Measurements from ENCODE around the gene COQ7. TPM values are rescaled to one million over a fixed set of nuclear protein-coding genes. Genes with fewer than 3 reads are reported as not detected.

Gene COQ7
- 16.5 and 16.6 TPM in 2 replicates for total RNA-seq

DNA sequence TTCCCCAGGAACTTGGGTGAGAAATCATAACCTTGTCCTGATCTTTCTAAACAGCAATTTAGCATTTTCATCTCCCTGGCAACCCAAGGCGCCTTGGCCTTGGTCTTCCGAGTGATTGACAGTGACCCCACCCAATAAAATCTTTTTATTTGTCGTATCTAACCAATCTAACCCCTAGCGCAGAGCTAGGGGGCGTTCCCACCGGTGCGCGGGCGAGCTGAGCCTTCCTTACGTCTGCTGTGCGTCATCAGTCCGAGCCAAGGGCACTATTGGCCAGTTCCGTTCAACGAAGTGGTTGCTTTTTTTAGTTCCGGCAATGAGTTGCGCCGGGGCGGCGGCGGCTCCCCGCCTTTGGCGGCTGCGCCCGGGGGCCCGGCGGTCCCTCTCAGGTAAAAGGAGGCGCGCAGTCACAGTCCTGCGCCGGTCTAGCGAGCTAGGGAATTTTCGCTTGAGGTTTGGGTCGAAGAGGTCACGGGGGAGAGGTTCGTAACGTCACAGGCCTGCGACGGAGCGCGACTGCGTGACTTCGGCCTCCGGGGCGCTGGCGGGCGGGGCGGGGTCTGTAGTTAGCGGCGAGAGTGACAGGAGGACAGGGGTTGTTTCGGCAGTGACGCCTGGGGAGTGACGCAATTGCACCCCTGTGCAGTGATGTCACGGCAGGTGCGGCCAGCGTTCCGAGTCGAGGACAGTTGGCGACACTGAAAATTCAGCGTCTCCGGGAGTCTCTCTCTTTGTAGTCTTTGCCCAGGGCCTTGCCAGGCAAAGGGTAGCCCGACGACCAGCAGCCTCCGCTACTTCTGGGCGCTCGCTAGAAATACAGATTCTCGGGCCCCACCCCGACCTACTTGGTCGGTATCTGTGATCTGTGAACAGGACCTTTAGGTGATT lies at the start of gene COQ7:
TSS of gene COQ7 (plus strand) at position 266 of the 888 bp plus-strand sequence. CDS start at position 317, 51 bp downstream.

DNA sequence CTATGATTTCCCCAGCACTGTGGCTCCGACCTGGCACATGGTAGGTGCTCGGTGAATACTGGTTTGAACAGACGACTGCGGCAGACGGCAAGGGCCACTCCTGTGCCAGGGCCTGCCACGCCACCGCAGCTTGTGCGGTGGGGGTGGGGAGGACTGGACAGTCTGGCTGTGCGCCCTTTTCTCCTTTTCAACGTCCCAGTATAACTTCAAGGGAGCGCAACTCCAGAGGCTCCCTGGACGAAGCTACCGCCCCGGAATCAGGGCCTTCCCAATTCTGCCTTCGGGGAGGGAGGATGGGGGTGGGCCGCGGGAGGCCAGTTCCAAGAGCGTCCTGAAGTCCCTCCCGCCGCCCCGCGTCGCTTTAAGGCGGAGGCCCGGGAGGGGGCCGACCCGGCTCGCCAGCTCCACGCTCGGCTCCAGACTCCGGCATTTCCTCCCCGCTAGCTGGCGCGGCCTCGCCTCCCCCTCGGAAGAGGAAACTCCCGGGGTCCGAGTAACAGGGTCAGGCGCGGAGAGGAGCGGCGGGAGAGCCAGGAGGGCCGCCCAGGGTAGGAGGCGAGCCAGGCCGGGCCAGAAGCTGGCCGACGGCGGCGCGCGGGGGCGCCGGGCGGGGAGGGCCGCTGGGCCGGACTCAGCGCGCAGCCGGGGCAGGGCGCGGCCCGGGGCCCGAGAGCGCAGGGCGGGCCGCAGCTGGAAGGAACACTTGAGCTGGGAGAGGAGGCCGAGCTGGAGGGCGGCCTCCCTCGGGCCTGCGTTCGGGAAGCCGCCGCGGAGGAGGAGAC lies 46.4 kb downstream of the COQ7 start, which contains the start of gene ITPRIPL2:
TSS of gene ITPRIPL2 (plus strand) at position 388 of the 782 bp plus-strand sequence. CDS start 498 bp downstream, outside the sequence.

Other genes with a start within 250 kb of the COQ7 start
- 79.3 and 81.7 TPM in 2 replicates for gene SMG1, start 141.2 kb upstream of the COQ7 start, total RNA-seq
- 1.4 and 2.5 TPM in 2 replicates for gene TMC7, start 83.7 kb upstream of the COQ7 start, total RNA-seq
- 51.1 and 51.7 TPM in 2 replicates for gene ITPRIPL2, start 46.4 kb downstream of the COQ7 start, total RNA-seq
- 0.11 and 0.13 TPM in 2 replicates for gene SYT17, start 100.6 kb downstream of the COQ7 start, total RNA-seq
- not detected in 2 replicates for gene CLEC19A, start 218.1 kb downstream of the COQ7 start, total RNA-seq

All from articular chondrocyte of knee joint (primary cell).